ENCODE data around the gene WDR89.
"Not testable (repeated sequence)": the region's sequence is repeated elsewhere in the genome, so short reads cannot be mapped to it uniquely, and the experiment has no call there.

Gene WDR89

GRCh38 chr14:63598807-63599206 is 42.9 kb downstream of the WDR89 start:
- DNase-seq, result no peak

GRCh38 chr14:63596998-63597658 is 44.5 kb downstream of the WDR89 start:
- DNase-seq, result no peak

- no peak for DNase-seq
Observed at GRCh38 chr14:63594455-63595372, 47.0 kb downstream of the WDR89 start.

GRCh38 chr14:63583046-63583445 is 58.6 kb downstream of the WDR89 start:
- DNase-seq, result not testable (repeated sequence)

GRCh38 chr14:63581491-63581890 is 60.2 kb downstream of the WDR89 start:
- no peak for DNase-seq

GRCh38 chr14:63578300-63578699 is 63.4 kb downstream of the WDR89 start:
- DNase-seq, result no peak

- no peak for DNase-seq
Observed at GRCh38 chr14:63573581-63573980, 68.1 kb downstream of the WDR89 start.

GRCh38 chr14:63565448-63565847 is 76.2 kb downstream of the WDR89 start:
- no peak for DNase-seq

- DNase-seq, result no peak
Observed at GRCh38 chr14:63564318-63564717, 77.4 kb downstream of the WDR89 start.

- DNase-seq, result no peak
Observed at GRCh38 chr14:63563370-63564026, 78.2 kb downstream of the WDR89 start.

- DNase-seq, result no peak
Observed at GRCh38 chr14:63562405-63562804, 79.3 kb downstream of the WDR89 start.

- no peak for DNase-seq
Observed at GRCh38 chr14:63555572-63555971, 86.1 kb downstream of the WDR89 start.

GRCh38 chr14:63551332-63551731 is 90.3 kb downstream of the WDR89 start:
- DNase-seq, result no peak

GRCh38 chr14:63547798-63548335 is 93.8 kb downstream of the WDR89 start:
- no peak for DNase-seq
